B cell (primary cell): Measurements from ENCODE around the gene ICAM3. TPM values are rescaled to one million over a fixed set of nuclear protein-coding genes. Genes with fewer than 3 reads are reported as not detected.

Experiments
- ATAC-seq: fragments of 200-7000 bp; cut with Tn5 transposase; one replicate; pipeline ENCODE4 v1.10.0; 2021; ENCODE audit warnings: low read depth, mild to moderate bottlenecking, moderate number of reproducible peaks, moderate library complexity
- CTCF ChIA-PET: fragments of 350-600 bp; sonication (Branson Sonifier 250); formaldehyde crosslinking; loops from one replicate; lab custom pipeline; 2021; ENCODE audit warnings: antibody characterized with exemption, inconsistent platforms; lab: Charles Lee
- POLR2A ChIA-PET: fragments of 350-600 bp; sonication (Branson Sonifier 250); formaldehyde crosslinking; loops from one replicate; lab custom pipeline; 2021; ENCODE audit warnings: antibody characterized with exemption; lab: Charles Lee
- DNase-seq: peaks from one replicate; pipeline ENCODE4 v3.0.0; 2013
- H2AFZ ChIP-seq: 2 replicates; pipeline ENCODE4 v1.6.1; 2012; ENCODE audit warnings: mild to moderate bottlenecking, low read depth, low read length; ENCODE audit not compliant: insufficient read depth, poor library complexity, severe bottlenecking
- H3K27ac ChIP-seq, 2 donors: 1 replicate in 1 of 2; 2 replicates in 1 of 2; pipeline ENCODE4 v1.5.1; 2012 to 2013; ENCODE audit warnings: low read length in 2 of 2, mild to moderate bottlenecking in 2 of 2, moderate library complexity in 1 of 2
- H3K27me3 ChIP-seq, 4 experiments: fragments of 200-600 bp in 1 of 4; sonication (generic) in 1 of 4; replicated peaks in 1 of 4; 1 replicate in 2 of 4; 2 replicates in 2 of 4; pipeline versions ENCODE4 v1.6.1 to v1.7.0; 2013 to 2016; ENCODE audit warnings: low read length in 3 of 4, mild to moderate bottlenecking in 2 of 4, mixed read lengths in 1 of 4, moderate library complexity in 1 of 4; ENCODE audit not compliant: insufficient read depth in 4 of 4, control insufficient read depth in 3 of 4; ENCODE audit errors: control extremely low read depth in 1 of 4
- H3K36me3 ChIP-seq, 2 experiments: replicated peaks in 1 of 2; 1 replicate in 1 of 2; 2 replicates in 1 of 2; pipeline versions ENCODE4 v1.6.1 to v1.7.1; 2013; ENCODE audit warnings: low read length in 1 of 2; ENCODE audit not compliant: insufficient read depth in 2 of 2, control insufficient read depth in 1 of 2; ENCODE audit errors: control extremely low read depth in 1 of 2, extremely low read depth in 1 of 2
- H3K4me1 ChIP-seq, 2 donors: fragments of 200-600 bp in 1 of 2; sonication (generic) in 1 of 2; 1 replicate in 1 of 2; 2 replicates in 1 of 2; pipeline versions ENCODE4 v1.5.1 to v1.6.1; 2013 to 2017; ENCODE audit warnings: low read length in 2 of 2; ENCODE audit not compliant: control insufficient read depth in 2 of 2, insufficient read depth in 2 of 2
- H3K4me2 ChIP-seq: replicated peaks from 2 replicates; pipeline ENCODE3; 2012; ENCODE audit warnings: mild to moderate bottlenecking, low read depth, low read length; ENCODE audit not compliant: poor library complexity, severe bottlenecking
- H3K4me3 ChIP-seq, 5 experiments: fragments of 200-600 bp in 1 of 5; sonication (generic) in 1 of 5; 1 replicate in 3 of 5; 2 replicates in 2 of 5; pipeline versions ENCODE4 v1.5.1 to v1.7.0; 2011 to 2016; ENCODE audit warnings: low read length in 4 of 5, mild to moderate bottlenecking in 4 of 5, low read depth in 2 of 5, control low read depth in 1 of 5, moderate library complexity in 1 of 5; ENCODE audit not compliant: insufficient read depth in 1 of 5; ENCODE audit errors: control extremely low read depth in 1 of 5, extremely low read depth in 1 of 5
- H3K79me2 ChIP-seq: fragments of 200-600 bp; sonication (generic); one replicate; pipeline ENCODE4 v1.6.0; 2016; ENCODE audit warnings: low read length; ENCODE audit not compliant: control insufficient read depth, insufficient read depth
- H3K9ac ChIP-seq: fragments of 200-600 bp; sonication (generic); 2 replicates; pipeline ENCODE4 v1.6.1; 2017; ENCODE audit warnings: mild to moderate bottlenecking, low read length, moderate library complexity
- H3K9me3 ChIP-seq, 3 donors: one replicate each; pipeline versions ENCODE4 v1.6.1 to v1.7.1; 2013; ENCODE audit warnings: low read length in 2 of 3; ENCODE audit not compliant: control insufficient read depth in 2 of 3, insufficient read depth in 1 of 3; ENCODE audit errors: control extremely low read depth in 1 of 3
- H4K20me1 ChIP-seq: 2 replicates; pipeline ENCODE4 v1.6.0; 2012; ENCODE audit warnings: mild to moderate bottlenecking, low read length; ENCODE audit not compliant: insufficient read depth, control insufficient read depth, poor library complexity, severe bottlenecking
- H3K27ac Mint-ChIP-seq: one replicate; pipeline ENCODE4 v1.8.0; 2021; ENCODE audit warnings: mixed read lengths
- H3K27me3 Mint-ChIP-seq: one replicate; pipeline ENCODE4 v1.8.0; 2021; ENCODE audit warnings: mixed read lengths
- H3K4me1 Mint-ChIP-seq: one replicate; pipeline ENCODE4 v1.8.0; 2021; ENCODE audit warnings: mixed read lengths
- H3K4me3 Mint-ChIP-seq: one replicate; pipeline ENCODE4 v1.8.0; 2021; ENCODE audit warnings: mixed read lengths
- H3K9me3 Mint-ChIP-seq: one replicate; pipeline ENCODE4 v1.8.0; 2022; ENCODE audit warnings: mixed read lengths; ENCODE audit not compliant: insufficient read depth
- EZH2 ChIP-seq: IDR thresholded peaks from 2 replicates; pipeline ENCODE4 v1.6.1; 2012; ENCODE audit warnings: borderline replicate concordance, low read depth, mild to moderate bottlenecking, moderate library complexity, low read length; ENCODE audit not compliant: insufficient read depth, poor library complexity, severe bottlenecking
- WGBS: methylation state at CpG from one replicate; pipeline ENCODE4 v1.1.5; 2013; ENCODE audit warnings: missing lambda C conversion rate; ENCODE audit not compliant: insufficient coverage; 5-methylcytosine and 5-hydroxymethylcytosine counted together
- intact Hi-C: fragments of 100-400 bp; cut with micrococcal nuclease; formaldehyde crosslinking; loops from one replicate; pipeline ENCODE4 v1.10.0; 2022
- polyA plus RNA-seq: library from polyadenylated mRNA; depleted of rRNA; stranded (reverse); fragments of >200 nt; gene quantifications from 2 replicates; pipeline ENCODE4 v1.2.3, GENCODE V29; 2012
- total RNA-seq, 2 donors: library from RNA; stranded (reverse); fragments of 120-200 nt in 1 of 2; gene quantifications; 1 replicate in 1 of 2; 2 replicates in 1 of 2; pipeline versions ENCODE4 v1.2.3 to v1.2.4, GENCODE V29; 2013 to 2022
- TF ChIP-seq, protein P1 (sequence below): fragments of 200-600 bp; IDR thresholded peaks from one replicate; pipeline ENCODE4 v1.8.0; 2022; ENCODE audit warnings: antibody characterized with exemption, mild to moderate bottlenecking

The ICAM3 gene
- total and polyA plus RNA-seq, 2 donors (not counting 1 experiment from before 2014, with no cell fraction given): 119 to 223 TPM

DNA sequence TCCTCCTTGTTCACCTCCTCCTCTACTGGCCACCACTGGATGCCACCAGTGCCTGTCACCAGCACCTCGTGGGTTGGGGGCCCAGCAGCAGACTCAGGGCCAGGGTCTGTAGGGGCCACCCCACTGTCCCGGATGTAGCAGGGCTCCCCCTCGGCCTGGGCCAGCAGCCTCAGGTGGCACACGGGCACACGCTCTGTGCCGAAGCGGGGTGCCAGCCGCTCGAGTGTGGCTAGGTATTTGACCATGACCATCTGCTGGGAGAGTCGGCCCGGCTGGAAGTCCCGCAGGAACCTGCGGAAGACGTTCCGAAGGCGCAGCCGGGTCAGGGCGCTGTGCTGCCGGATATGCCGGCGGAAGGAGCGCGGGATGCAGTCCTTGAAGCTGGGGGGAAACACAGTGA, 26.1 kb upstream of the ICAM3 start:
- ChIA-PET CTCF (no interaction called here), POLR2A (no interaction called here)
- no peak overlapping the region for H3K4me3 ChIP-seq
- H3K4me2 ChIP-seq: no peak overlapping the region
- Mint-ChIP-seq H3K27me3 (no peaks in the 10 kb centered on the region), H3K4me3 (no peak overlapping the region), H3K9me3 (no peaks in the 10 kb centered on the region), H3K27ac (no peak overlapping the region), H3K4me1 (no peaks in the 10 kb centered on the region)
- peaks cover 0 to 79% of the 10 kb centered on the region in 2 experiments for H3K36me3 ChIP-seq
- H3K9me3 ChIP-seq: peaks cover 0 to 6% (median 0%) of the 10 kb centered on the region in 3 donors
- H3K79me2 ChIP-seq: peaks cover 44% of the 10 kb centered on the region
- H4K20me1 ChIP-seq: peaks cover 32% of the 10 kb centered on the region
- H3K9ac ChIP-seq: no peak overlapping the region
- H3K27me3 ChIP-seq: no peaks in the 10 kb centered on the region
- no peak overlapping the region for H2AFZ ChIP-seq
- TF ChIP-seq, protein P1, sequence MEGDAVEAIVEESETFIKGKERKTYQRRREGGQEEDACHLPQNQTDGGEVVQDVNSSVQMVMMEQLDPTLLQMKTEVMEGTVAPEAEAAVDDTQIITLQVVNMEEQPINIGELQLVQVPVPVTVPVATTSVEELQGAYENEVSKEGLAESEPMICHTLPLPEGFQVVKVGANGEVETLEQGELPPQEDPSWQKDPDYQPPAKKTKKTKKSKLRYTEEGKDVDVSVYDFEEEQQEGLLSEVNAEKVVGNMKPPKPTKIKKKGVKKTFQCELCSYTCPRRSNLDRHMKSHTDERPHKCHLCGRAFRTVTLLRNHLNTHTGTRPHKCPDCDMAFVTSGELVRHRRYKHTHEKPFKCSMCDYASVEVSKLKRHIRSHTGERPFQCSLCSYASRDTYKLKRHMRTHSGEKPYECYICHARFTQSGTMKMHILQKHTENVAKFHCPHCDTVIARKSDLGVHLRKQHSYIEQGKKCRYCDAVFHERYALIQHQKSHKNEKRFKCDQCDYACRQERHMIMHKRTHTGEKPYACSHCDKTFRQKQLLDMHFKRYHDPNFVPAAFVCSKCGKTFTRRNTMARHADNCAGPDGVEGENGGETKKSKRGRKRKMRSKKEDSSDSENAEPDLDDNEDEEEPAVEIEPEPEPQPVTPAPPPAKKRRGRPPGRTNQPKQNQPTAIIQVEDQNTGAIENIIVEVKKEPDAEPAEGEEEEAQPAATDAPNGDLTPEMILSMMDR: no peak
- TF ChIP-seq EZH2: no peak
- WGBS: 98% methylated on average over 23 of the region's 23 CpGs
- H3K4me1 ChIP-seq: no peaks in the 10 kb centered on the region
- intact Hi-C loops: no loop called here
- DNase-seq (no peak), ATAC-seq (no peak)
- H3K27ac ChIP-seq: no peak overlapping the region

DNA sequence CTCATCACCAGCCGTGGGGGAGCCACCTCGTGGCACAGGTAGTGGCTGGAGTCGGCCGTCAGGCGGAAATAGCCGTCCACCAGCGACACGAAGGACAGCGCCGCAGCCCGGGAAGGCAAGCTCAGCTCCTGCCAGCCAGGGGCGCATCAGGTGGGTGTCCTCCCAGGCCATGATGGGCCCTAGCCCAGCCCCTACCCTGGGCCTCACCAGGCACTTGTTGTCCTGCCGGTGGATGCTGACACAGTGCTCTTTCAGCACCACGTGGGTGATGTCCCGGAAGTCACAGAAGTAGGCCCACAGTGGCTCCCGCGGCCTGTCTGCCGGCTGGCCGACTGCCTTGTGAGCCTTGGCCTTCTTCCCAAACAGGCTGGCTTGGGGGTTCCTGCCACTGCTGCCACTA, 25.2 kb upstream of the ICAM3 start:
- Mint-ChIP-seq H3K27ac (no peak overlapping the region), H3K4me3 (no peak overlapping the region), H3K4me1 (no peaks in the 10 kb centered on the region), H3K9me3 (no peaks in the 10 kb centered on the region), H3K27me3 (no peaks in the 10 kb centered on the region)
- no peak overlapping the region for H3K4me2 ChIP-seq
- H3K36me3 ChIP-seq: peaks cover 0 to 79% of the 10 kb centered on the region in 2 experiments
- H3K4me3 ChIP-seq: no peak overlapping the region
- no peak for ATAC-seq
- H3K4me1 ChIP-seq: no peaks in the 10 kb centered on the region
- H3K9ac ChIP-seq: no peak overlapping the region
- H3K27ac ChIP-seq: no peak overlapping the region
- intact Hi-C loops: no loop called here
- peaks cover 32% of the 10 kb centered on the region for H4K20me1 ChIP-seq
- ChIA-PET CTCF (no interaction called here), POLR2A (no interaction called here)
- WGBS: 99% methylated on average over 19 of the region's 19 CpGs
- TF ChIP-seq EZH2: no peak
- TF ChIP-seq, protein P1: no peak
- H3K79me2 ChIP-seq: peaks cover 44% of the 10 kb centered on the region
- H3K27me3 ChIP-seq: no peaks in the 10 kb centered on the region
- no peak for DNase-seq
- no peak overlapping the region for H2AFZ ChIP-seq
- H3K9me3 ChIP-seq: peaks cover 0 to 6% (median 0%) of the 10 kb centered on the region in 3 donors
